ENCODE data around the gene THAP4.

THAP4 gene

DNA sequence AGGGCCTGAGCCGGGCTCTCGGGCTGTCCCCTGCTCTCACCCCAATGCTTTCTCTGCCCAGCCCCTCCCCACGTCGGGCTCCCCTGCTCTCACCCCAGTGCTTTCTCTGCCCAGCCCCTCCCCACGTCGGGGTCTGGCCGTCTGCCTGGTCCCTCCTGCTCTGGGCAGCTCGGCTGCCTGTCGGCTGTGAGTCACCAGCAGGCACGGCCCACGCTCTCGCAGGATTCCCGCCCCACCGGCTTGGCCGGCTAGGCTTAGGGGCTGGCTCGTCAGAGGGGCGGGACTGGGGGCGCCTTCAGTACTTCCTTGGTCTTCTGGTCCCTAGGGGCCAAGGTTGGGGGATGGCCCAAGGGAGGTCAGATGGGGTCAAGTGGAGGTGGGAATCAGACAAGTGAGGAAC is 75.1 kb downstream of the THAP4 start:
- DNase-seq: no peak

GRCh38 chr2:241560883-241561474 is 76.0 kb downstream of the THAP4 start:
- DNase-seq: no peak

DNA sequence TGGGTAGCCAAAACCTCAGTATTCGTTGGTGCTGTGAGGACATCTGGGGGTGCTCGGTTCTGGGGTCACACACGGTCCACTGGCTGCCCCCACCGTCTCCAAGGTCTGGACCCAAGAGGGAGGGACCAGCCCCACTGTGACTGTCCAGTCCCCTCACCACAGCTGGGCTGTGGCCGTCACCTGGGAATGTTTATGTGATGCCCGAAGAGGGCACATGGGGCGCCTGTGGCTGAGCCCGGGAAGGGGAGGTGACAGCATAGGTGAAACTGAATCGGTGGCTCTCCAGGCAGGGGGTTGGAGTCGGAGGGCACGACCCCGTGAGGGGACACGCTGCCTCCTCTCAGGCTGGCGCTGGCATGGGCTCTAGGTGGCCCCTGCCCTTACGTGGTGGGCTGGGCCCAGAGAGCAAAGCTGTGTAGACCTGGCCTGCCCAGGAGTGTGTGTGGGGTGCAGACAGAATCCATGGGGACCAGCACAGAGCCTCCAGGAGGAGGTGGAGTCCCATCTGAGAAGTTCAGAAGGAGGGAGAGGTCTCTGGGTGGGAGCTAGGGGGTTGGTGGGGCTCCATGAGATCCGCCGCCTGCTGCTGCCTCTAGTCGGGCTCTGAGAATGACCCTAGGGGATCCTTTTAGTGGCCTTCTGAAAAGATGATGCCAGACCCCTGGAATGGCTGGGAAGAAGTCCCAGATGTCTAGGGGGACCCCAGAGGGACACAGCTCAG is 76.6 kb downstream of the THAP4 start:
- DNase-seq: no peak

GRCh38 chr2:241559323-241560161 is 77.4 kb downstream of the THAP4 start:
- DNase-seq: no peak

- DNase-seq: no peak
These were observed 78.2 kb downstream of the THAP4 start, which contains the start of gene BOK for GRCh38 chr2:241558532-241559322. Gene BOK (plus strand): TSS chr2:241558745. CDS start chr2:241559484, 739 bp downstream.

DNA sequence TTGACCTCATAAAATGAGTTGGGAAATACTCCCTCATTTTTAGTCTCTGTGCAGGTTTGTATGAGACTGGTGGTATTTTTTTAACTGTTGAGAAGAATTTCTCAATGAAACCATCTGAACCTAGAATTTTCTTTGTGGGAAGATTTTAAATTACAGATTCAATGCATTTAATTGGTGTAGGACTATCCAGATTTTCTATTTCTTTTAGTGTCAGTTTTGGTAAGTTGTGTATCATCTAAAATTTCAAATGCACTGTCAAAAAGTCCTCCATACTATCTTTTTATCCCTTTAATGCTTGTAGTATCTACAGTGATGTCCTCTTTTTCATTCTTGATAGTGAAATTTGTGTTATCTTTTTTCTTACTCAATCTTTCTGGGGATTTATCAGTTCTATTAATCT is 80.2 kb downstream of the THAP4 start:
- DNase-seq: no peak

- no peak for DNase-seq
These were observed 81.2 kb downstream of the THAP4 start for GRCh38 chr2:241555711-241556110.

GRCh38 chr2:241554610-241555322 is 82.2 kb downstream of the THAP4 start:
- DNase-seq: no peak

- no peak for DNase-seq
These were observed 83.0 kb downstream of the THAP4 start for GRCh38 chr2:241553981-241554380.

- no peak for DNase-seq
These were observed 83.5 kb downstream of the THAP4 start for GRCh38 chr2:241553512-241553830.

- no peak for DNase-seq
These were observed 84.8 kb downstream of the THAP4 start for GRCh38 chr2:241551998-241552737.

- no peak for DNase-seq
These were observed 85.4 kb downstream of the THAP4 start for GRCh38 chr2:241551599-241551997.

- DNase-seq: no peak
These were observed 86.1 kb downstream of the THAP4 start for GRCh38 chr2:241550616-241551580.

DNA sequence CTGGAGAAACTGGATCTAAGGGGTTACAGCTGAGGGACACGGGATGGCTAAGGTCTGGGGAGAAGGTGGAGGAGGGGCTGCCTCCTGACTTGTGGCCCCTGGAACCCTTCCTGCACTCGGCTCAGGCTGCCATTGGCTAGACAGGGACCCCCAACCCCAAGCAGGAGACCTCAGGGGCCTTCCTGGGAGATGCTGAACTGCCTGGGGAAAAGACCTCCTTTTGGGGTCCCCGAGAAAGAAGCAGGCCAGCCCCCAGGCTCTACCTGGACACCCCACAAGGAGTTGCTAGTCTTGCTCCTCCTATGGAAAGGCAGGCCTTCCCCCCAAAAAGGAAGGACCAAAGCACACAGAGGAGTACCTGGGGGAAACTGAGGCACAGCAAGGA is 88.5 kb downstream of the THAP4 start:
- no peak for DNase-seq

DNA sequence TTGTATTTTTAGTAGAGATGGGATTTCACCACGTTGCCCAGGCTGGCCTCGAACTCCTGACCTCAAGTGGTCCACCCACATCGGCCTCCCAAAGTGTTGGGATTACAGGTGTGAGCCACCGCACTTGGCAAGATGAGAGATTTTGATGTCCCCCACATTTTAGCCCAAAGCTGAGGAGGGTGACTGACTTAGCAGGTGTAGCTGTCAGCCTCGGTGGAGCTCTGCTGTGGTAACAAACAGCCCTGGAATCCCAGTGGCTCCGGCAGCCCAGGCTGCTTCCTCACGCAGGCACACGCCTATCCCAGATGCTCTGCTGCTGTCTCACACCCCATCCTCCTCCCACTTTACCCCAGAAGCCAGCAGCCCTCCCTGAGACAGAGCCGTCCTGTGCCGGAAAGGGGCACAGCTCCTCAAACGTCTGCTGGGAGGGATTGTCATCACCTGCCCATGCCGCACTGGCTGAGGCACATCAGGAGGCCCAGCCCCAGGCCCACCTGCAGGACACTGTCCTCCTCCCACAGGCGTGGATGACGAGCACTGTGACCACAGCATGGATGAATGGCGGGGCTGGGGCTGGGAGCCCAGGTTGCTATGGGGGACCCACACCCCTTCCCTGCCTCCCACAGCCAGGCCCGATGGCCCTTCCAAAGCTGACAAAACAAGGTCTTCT is 89.0 kb downstream of the THAP4 start:
- DNase-seq: no peak

GRCh38 chr2:241546771-241547498 is 90.0 kb downstream of the THAP4 start:
- DNase-seq: no peak

DNA sequence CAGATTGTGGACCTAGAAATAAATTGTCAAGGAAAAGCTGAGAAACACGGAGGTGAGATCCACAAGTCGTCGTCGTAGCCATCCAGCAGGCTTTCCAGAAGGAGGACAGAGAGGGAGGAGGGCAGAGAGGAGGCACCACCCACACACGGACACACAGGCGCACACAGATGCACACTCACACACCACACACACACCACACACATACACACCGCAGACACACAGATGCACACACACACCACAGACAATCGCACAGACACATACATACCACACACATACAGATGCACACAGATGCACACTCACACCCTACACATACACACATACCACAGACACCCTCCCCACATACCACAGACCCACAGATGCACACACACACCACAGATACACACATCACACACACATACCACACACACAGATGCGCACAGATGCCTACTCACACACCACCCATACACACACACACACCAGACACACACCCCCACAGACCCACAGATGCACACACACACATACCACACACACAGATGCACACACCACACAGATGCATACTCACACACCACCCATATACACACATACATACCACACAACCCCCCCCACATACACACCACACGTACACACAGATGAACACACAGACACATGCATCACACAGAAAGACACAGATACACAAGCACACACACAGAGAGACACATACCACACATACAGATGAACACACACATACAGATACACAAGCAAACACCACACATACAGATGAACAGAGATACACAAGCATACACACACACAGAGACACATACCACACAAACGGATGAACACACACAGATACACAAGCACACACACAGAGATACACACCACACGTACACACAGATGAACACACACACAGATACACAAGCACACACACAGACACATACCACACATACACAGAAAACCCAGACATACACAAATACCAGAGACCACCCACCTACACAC is 91.2 kb downstream of the THAP4 start:
- no peak for DNase-seq

DNA sequence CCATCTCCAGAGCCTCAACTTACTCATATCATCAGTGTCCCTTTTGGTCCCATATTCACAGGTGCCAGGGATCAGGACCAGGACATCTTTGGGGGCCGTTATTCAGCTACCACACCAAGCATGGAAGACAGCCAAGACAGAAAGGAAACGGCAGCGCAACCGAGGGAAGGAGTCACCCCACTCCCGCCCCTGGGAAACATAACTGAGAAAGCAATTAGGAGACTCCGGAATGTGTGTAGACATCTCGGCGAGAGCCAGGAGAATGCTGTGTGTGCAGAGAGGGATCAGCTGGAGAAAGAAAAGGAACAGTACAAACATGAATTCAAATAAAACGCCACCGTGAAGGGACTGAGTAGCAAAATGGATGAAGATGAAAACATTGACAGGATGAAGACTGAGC is 91.9 kb downstream of the THAP4 start:
- no peak for DNase-seq
